GM12892 (cell line): ENCODE measurements around the gene ADD2.

ENCODE experiments used
- POLR2A ChIP-seq: IDR thresholded peaks from 2 replicates; pipeline ENCODE4 v1.6.1; 2011; ENCODE audit warnings: low read depth, low read length, control low read depth
- POLR2AphosphoS5 ChIP-seq: IDR thresholded peaks from 2 replicates; pipeline ENCODE4 v1.6.1; 2011; ENCODE audit warnings: low read depth, low read length, control low read depth
- TAF1 ChIP-seq: IDR thresholded peaks from 2 replicates; pipeline ENCODE4 v1.6.1; 2011; ENCODE audit warnings: low read depth, mild to moderate bottlenecking, control low read depth, low read length, borderline replicate concordance

GRCh38 chr2:70806013-70806412 lies 38.0 kb upstream of the ADD2 start:
- TF ChIP-seq POLR2A (no peak), POLR2AphosphoS5 (no peak), TAF1 (no peak)
